NB4 (cell line): ENCODE measurements around the gene SENP1.

Experiments used
- MYC ChIP-seq: IDR thresholded peaks from 2 replicates; pipeline ENCODE4 v1.6.1; 2011; ENCODE audit warnings: low read depth, low read length
- POLR2A ChIP-seq: IDR thresholded peaks from 2 replicates; pipeline ENCODE4 v1.6.1; 2011; ENCODE audit warnings: mild to moderate bottlenecking; ENCODE audit not compliant: insufficient read length; ENCODE audit errors: extremely low read depth
- TF ChIP-seq, protein P1 (sequence below): IDR thresholded peaks from one replicate; pipeline ENCODE4 v1.5.1; 2012; ENCODE audit warnings: low read depth, low read length
- TF ChIP-seq, protein P2 (sequence below): IDR thresholded peaks from 2 replicates; pipeline ENCODE4 v1.6.1; 2011; ENCODE audit warnings: low read depth, low read length

DNA sequence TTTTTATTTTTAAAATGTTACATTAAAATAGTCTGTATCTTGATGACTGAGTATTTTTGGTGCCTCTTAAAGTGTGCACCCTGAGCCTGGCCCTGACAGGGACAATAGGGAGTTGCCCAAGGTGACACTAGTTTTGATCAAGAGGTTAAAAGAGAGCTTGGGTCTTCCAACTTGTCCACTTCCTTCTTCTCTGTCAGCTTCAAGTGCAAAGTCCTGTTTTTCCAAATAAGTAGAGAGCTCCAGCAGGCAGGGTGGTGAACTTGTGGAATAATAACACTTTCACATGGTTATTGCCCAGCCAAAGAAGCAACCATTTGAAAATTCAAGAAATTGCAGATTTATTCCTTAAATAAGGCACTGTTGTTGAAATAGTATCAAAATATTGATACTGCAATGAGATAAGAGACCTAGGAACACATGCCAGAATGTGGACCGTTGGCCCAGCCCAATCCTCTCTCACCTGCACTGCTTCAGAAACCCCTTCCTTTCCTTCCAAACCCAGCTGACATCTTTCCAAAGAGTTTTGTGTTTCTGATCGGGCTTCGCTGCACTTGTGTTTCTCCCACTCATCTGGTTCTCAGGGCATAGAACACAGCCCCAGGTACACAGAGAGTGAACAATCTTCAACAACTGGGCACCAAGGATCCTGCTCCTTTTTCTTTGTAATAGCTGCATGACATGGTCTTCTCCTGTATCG, 87.8 kb downstream of the SENP1 start:
- no peak for TF ChIP-seq POLR2A
- TF ChIP-seq, protein P1, sequence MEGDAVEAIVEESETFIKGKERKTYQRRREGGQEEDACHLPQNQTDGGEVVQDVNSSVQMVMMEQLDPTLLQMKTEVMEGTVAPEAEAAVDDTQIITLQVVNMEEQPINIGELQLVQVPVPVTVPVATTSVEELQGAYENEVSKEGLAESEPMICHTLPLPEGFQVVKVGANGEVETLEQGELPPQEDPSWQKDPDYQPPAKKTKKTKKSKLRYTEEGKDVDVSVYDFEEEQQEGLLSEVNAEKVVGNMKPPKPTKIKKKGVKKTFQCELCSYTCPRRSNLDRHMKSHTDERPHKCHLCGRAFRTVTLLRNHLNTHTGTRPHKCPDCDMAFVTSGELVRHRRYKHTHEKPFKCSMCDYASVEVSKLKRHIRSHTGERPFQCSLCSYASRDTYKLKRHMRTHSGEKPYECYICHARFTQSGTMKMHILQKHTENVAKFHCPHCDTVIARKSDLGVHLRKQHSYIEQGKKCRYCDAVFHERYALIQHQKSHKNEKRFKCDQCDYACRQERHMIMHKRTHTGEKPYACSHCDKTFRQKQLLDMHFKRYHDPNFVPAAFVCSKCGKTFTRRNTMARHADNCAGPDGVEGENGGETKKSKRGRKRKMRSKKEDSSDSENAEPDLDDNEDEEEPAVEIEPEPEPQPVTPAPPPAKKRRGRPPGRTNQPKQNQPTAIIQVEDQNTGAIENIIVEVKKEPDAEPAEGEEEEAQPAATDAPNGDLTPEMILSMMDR: no peak
- no peak for TF ChIP-seq MYC
- TF ChIP-seq, protein P2, sequence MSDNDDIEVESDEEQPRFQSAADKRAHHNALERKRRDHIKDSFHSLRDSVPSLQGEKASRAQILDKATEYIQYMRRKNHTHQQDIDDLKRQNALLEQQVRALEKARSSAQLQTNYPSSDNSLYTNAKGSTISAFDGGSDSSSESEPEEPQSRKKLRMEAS: no peak
